ENCODE results near the gene PTPN7.
"Not testable (repeated sequence)": the region's sequence is repeated elsewhere in the genome, so short reads cannot be mapped to it uniquely, and the experiment has no call there.

The PTPN7 gene

GRCh38 chr1:202112859-202113689 is 47.3 kb downstream of the PTPN7 start:
- no peak for DNase-seq (ENCODE audit: low read depth, low spot score)
- peak overlapping the region; percentile 56 for H3K27ac ChIP-seq

GRCh38 chr1:202111589-202111988 is 48.8 kb downstream of the PTPN7 start:
- DNase-seq (ENCODE audit: low read depth, low spot score); H3K27ac ChIP-seq: not testable (repeated sequence)

- no peak overlapping the region for H3K27ac ChIP-seq
- DNase-seq (ENCODE audit: low read depth, low spot score): no peak
These were observed 49.4 kb downstream of the PTPN7 start for GRCh38 chr1:202110977-202111376.

GRCh38 chr1:202107801-202108731 is 52.3 kb downstream of the PTPN7 start:
- DNase-seq (ENCODE audit: low read depth, low spot score): no peak
- no peak overlapping the region for H3K27ac ChIP-seq

GRCh38 chr1:202107321-202107761 is 53.1 kb downstream of the PTPN7 start:
- H3K27ac ChIP-seq: no peak overlapping the region
- DNase-seq (ENCODE audit: low read depth, low spot score): no peak

GRCh38 chr1:202106340-202107254 is 53.8 kb downstream of the PTPN7 start:
- peak overlapping the region; percentile 62 for H3K27ac ChIP-seq
- no peak for DNase-seq (ENCODE audit: low read depth, low spot score)

- DNase-seq (ENCODE audit: low read depth, low spot score): no peak
- H3K27ac ChIP-seq: peak overlapping the region; percentile 62
These were observed 54.6 kb downstream of the PTPN7 start for GRCh38 chr1:202105571-202106339.

GRCh38 chr1:202104073-202104472 is 56.3 kb downstream of the PTPN7 start:
- no peak overlapping the region for H3K27ac ChIP-seq
- no peak for DNase-seq (ENCODE audit: low read depth, low spot score)

GRCh38 chr1:202101184-202101583 is 59.2 kb downstream of the PTPN7 start:
- no peak for DNase-seq (ENCODE audit: low read depth, low spot score)

More at GRCh38 chr1:202101184-202101583, 59.2 kb downstream of the PTPN7 start:
- no peak overlapping the region for H3K27ac ChIP-seq
